ENCODE results near the gene ABITRAM.
"Not testable (repeated sequence)": the region's sequence is repeated elsewhere in the genome, so short reads cannot be mapped to it uniquely, and the experiment has no call there.

Gene ABITRAM, protein sequence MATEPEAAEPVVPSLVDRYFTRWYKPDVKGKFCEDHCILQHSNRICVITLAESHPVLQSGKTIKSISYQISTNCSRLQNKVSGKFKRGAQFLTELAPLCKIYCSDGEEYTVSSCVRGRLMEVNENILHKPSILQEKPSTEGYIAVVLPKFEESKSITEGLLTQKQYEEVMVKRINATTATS

DNA sequence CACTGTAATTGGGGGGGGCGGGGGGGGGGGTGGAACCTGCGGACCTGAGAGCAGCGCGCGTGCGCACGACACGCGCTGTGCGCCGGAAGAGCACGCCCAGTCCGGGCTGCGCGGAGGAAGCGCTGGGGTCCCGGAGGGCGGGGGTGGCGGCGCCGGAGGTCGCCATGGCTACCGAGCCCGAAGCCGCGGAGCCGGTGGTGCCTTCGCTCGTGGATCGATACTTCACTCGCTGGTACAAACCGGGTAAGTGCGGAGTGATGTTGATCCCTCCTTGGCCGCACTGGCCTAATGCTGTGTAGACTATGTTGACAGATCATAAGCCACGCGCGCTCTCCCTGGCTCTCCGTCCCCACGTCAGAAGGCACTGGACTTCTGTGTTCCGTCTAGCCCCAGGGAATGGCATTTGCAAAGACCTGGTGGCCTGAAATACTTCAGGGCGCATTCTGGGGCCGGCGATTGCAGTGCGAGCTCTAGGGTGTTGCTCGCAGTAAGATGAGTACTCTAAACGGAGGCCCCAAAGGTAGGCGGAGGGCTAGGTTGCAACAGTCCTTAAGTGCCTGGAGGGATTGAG is at the start of gene ABITRAM:
ABITRAM (plus strand) TSS at position 78 of the 571 bp plus-strand sequence; CDS start at position 165, 87 bp downstream.
- peak; percentile 82 for DNase-seq

GRCh38 chr9:108884701-108885100 is 49.5 kb upstream of the ABITRAM start:
- no peak for DNase-seq

DNA sequence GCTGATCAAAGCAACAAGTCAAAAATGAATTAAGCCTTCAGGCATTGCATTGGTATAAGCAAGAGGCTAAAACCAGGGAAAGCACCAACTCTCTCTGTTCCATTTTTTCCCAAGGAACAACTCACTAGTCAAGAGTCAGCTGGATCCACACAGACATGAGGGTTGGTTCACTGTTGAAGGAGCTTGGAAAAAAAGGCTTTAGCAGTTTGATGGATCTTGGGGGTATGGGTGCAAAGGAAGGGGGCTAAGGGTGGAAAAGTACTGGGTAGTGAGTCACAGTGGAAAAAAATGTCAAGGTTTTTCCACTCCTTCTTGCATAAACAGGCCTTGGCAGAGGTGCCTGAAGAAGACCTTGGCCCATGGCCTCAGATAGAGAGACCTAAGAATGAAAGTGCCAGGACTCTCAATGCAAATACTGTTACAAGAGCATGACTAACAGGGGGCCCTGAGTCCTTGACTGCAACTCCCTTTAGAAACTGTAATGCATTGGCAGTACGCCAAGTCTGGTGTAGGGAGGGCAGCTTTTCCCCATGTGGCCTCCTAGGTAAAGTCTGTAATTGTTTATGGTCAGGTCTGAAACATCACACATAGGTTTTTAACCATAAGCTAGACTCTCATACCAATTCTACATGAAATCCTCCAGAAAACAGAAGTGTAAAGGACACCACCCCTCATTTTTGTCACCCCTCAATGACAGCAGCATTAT is 48.4 kb upstream of the ABITRAM start:
- no peak for DNase-seq

DNA sequence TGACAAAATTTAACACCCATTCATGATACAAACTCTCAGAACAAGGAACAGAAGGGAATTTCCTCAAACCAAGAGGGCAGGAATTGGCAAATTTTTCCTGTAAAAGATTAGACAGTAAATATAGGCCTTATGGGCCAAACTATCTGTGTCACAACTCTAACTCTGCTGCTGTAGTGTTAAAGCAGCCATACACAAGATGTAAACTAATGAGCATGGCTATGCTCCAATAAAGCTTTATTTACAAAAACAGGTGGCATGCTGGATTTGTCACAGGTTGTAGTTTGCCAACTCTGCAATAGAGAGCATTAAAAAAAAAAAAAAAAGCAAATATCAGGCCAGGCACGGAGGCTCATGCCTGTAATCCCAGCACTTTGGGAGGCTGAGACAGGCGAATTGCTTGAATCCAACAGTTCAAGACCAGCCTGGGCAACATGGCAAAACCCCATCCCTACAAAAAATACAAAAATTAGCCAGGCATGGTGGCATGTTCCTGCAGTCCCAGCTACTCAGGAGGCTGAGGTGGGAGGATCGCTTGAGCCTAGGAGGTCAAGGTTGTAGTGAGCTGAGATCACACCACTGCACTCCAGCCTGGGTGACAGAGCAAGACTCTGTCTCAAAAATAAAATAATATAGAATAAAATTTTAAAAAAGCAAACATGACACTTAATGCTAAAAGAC is 47.5 kb upstream of the ABITRAM start:
- not testable (repeated sequence) for DNase-seq

GRCh38 chr9:108889649-108890067 is 44.5 kb upstream of the ABITRAM start:
- DNase-seq: peak; percentile 0

- DNase-seq: no peak
Measured at GRCh38 chr9:108894225-108894997, 39.8 kb upstream of the ABITRAM start.

- DNase-seq: no peak
Measured at GRCh38 chr9:108897324-108898096, 36.7 kb upstream of the ABITRAM start.

GRCh38 chr9:108899023-108899695 is 35.0 kb upstream of the ABITRAM start:
- not testable (repeated sequence) for DNase-seq

DNA sequence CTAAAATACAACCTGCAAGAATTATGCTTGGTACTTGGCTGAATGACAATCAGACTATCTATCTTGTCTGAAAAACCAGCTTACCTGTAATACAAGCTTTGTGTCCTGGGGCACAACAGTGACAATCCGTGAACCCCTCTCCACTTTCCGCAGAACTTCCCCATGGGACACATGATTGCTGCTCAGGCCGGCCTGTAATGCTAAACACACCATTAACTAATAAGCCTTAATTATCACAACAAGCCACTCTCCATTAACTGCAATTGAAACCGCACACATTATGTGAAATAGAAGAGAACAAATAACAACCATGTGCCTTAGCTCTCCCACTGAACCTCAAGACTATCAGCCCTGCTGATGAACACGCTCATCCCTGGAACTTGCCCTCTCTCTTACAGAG is 34.0 kb upstream of the ABITRAM start:
- DNase-seq: no peak

- no peak for DNase-seq
Measured at GRCh38 chr9:108903420-108904103, 30.6 kb upstream of the ABITRAM start.

DNA sequence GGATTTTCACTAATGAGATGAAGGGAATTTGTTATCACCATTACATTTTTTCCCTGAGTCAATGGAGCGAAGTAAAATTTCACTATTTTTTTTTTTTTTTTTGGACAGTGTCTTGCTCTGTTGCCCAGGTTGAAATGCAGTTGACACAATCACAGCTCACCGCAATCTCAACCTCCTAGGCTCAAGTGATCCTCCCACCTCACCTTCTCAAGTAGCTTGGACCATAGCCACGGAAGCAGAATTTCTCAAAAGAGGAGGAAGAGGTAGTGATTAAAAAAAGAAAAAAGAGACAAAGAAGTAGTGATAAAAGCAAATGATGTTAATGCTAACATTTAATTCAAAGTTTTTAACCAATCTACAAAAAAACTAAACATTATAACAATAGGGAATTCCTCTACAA is 30.0 kb upstream of the ABITRAM start:
- DNase-seq: no peak

GRCh38 chr9:108905494-108905893 is 28.7 kb upstream of the ABITRAM start:
- no peak for DNase-seq

DNA sequence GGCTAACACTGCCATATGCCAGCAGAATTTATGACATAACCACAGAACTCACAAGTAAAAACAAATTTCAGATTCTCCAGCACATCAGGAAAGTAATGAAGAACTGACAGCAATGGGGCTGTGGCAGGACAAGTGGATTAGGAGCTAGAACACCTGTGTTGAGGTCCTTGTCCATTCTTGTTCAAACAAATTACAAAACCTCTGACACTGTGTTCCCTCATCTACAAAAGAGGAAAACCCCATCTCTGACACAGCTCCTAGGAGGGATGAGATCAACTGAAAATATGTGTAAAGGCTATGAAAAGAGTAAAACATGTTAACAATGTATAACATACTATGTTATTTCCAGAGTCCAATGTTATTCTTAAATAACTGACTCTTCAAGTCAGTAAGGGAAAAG is 23.8 kb upstream of the ABITRAM start:
- no peak for DNase-seq

DNA sequence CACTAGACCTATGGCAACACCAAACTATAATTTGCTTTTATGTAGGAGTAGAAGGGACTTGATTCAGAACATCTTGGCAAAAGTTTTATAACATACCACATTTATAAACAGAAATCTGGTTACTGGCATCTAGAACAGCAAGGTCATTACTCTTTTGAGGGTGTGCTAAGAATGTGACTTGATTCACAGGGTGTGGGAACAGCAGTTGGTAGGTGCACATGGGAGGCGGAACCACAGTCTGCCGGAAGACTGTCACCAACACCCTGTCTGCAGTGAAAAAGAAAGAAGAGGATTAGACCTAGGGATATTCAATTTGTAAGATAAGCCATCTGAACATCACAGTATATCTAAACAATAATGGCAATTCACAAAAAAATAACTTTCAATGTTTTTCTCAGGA is 23.3 kb upstream of the ABITRAM start:
- no peak for DNase-seq

DNA sequence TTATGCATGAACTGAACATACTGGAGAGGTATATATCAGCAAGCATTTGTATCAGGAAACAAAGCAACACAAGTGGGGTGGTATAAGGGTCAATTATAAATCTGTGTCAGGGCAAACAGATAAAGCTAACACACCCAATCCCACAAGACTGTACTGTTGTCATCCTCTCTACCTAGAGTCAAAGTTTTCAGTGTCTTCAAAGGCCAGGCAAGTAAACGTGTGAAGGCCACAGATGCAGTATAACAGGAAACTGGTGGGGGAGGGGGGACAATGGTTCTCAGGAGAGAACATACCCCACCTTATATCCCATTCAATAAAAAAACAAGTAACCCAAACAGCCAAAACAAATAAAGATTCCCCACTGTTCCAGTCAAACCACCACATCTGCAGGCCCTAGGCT is 22.4 kb upstream of the ABITRAM start:
- no peak for DNase-seq

- no peak for DNase-seq
Measured at GRCh38 chr9:108913391-108913790, 20.8 kb upstream of the ABITRAM start.

GRCh38 chr9:108919517-108919916 is 14.7 kb upstream of the ABITRAM start:
- DNase-seq: no peak

DNA sequence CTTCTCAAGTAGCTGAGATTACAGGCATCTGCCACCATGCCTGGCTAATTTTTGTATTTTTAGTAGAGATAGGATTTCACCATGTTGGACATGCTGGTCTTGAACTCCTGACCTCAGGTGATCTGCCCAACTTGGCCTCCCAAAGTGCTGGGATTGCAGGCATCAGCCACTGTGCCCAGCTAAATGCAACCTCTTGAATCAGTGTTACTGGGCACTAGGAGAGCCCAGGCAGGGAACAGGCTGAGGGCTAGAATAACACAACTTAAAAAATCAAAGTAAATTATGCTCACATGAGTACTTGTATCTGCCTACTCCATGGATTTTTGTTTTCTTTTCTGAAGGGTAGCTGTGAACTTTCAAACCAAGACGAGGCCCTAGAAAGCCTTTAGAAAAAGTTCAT is 13.8 kb upstream of the ABITRAM start:
- not testable (repeated sequence) for DNase-seq

DNA sequence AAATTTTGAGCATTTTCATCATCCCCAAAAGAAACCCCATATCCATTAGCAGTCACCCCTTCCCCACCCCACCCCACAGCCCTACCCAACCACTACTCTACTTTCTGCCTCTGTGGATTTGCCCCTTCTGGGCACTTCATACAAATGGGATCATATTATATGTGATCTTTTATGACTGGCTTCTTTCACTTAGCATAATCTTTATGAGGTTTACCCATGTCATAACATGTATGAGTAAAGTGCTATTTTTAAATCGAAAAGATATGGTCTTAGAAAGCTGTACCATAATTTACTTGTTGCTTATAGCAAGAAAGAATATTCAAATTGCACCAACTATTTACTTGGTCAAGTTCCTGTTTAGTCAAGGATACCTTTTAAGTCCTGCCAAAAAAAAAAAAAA is 13.0 kb upstream of the ABITRAM start:
- DNase-seq: no peak

- no peak for DNase-seq
Measured at GRCh38 chr9:108924466-108924865, 9.7 kb upstream of the ABITRAM start.

GRCh38 chr9:108928386-108928785 is 5.8 kb upstream of the ABITRAM start:
- DNase-seq: no peak

Data from GDM1 (cell line).